Endodermal cell (in vitro differentiated cells): Measurements from ENCODE around the gene IL10RB. TPM values are rescaled to one million over a fixed set of nuclear protein-coding genes. Genes with fewer than 3 reads are reported as not detected.

Source experiments
- DNase-seq: peaks from one replicate; pipeline ENCODE4 v3.0.0-alpha.2; 2017
- H3K27ac ChIP-seq: 2 replicates; pipeline ENCODE4 v1.5.1; 2013; ENCODE audit warnings: mild to moderate bottlenecking, low read depth, low read length, moderate library complexity
- H3K27me3 ChIP-seq: 2 replicates; pipeline ENCODE4 v1.6.1; 2013; ENCODE audit warnings: mild to moderate bottlenecking, low read length, moderate library complexity; ENCODE audit not compliant: insufficient read depth, control insufficient read depth, poor library complexity, severe bottlenecking
- H3K36me3 ChIP-seq: 2 replicates; pipeline ENCODE4 v1.7.0; 2013; ENCODE audit warnings: mild to moderate bottlenecking, low read length, moderate library complexity; ENCODE audit not compliant: control insufficient read depth, insufficient read depth
- H3K4me1 ChIP-seq: one replicate; pipeline ENCODE4 v1.7.0; 2013; ENCODE audit warnings: low read length; ENCODE audit not compliant: control insufficient read depth, insufficient read depth
- H3K4me3 ChIP-seq: 2 replicates; pipeline ENCODE4 v1.5.1; 2013; ENCODE audit warnings: mild to moderate bottlenecking, low read length, moderate library complexity
- H3K9ac ChIP-seq: 2 replicates; pipeline ENCODE4 v1.6.1; 2013; ENCODE audit warnings: mild to moderate bottlenecking, low read length, moderate library complexity; ENCODE audit not compliant: poor library complexity, severe bottlenecking; ENCODE audit errors: extremely low read depth
- H3K9me3 ChIP-seq: 2 replicates; pipeline ENCODE4 v1.6.1; 2013; ENCODE audit warnings: mild to moderate bottlenecking, low read length, moderate library complexity; ENCODE audit not compliant: control insufficient read depth
- H3K27ac Mint-ChIP-seq: 2 replicates; pipeline ENCODE4 v1.8.0; 2020; ENCODE audit warnings: mixed read lengths
- H3K27me3 Mint-ChIP-seq: 2 replicates; pipeline ENCODE4 v1.8.0; 2021; ENCODE audit warnings: mild to moderate bottlenecking, mixed read lengths; ENCODE audit not compliant: insufficient read depth
- H3K36me3 Mint-ChIP-seq: 2 replicates; pipeline ENCODE4 v1.8.0; 2020; ENCODE audit warnings: low read depth, mixed read lengths
- H3K4me1 Mint-ChIP-seq: 2 replicates; pipeline ENCODE4 v1.8.0; 2020; ENCODE audit warnings: mixed read lengths
- H3K4me3 Mint-ChIP-seq: 2 replicates; pipeline ENCODE4 v1.8.0; 2020; ENCODE audit warnings: mild to moderate bottlenecking, moderate library complexity, mixed read lengths
- H3K9me3 Mint-ChIP-seq: 2 replicates; pipeline ENCODE4 v1.8.0; 2020; ENCODE audit warnings: mild to moderate bottlenecking, mixed read lengths
- WGBS, 2 experiments: methylation state at CpG; one replicate each; pipeline versions ENCODE4 v1.1.5 to v1.1.7; 2013; ENCODE audit warnings: missing lambda C conversion rate in 2 of 2, mixed read lengths in 1 of 2; ENCODE audit not compliant: insufficient coverage in 1 of 2, insufficient read length in 1 of 2; 5-methylcytosine and 5-hydroxymethylcytosine counted together
- total RNA-seq, 2 donors: library from RNA; stranded (reverse); fragmentation: NEBNext Ultra II Directional in 1 of 2; extraction: Animal tissue kit (Norgen Biotek cat#: 25700) in 1 of 2; gene quantifications; 2 replicates in 1 of 2; 3 replicates in 1 of 2; pipeline ENCODE4 v1.2.1, GENCODE V29; 2021
- TF ChIP-seq, protein P1 (sequence below): fragments of 200-600 bp; sonication (generic); conservative IDR thresholded peaks from 2 replicates; pipeline ENCODE4 v1.5.0; 2021; ENCODE audit warnings: antibody characterized with exemption, mild to moderate bottlenecking

The IL10RB gene
- total RNA-seq, 2 donors from 2014 or later = 4.1 to 5.3 TPM

- Histone ChIP-seq H3K36me3 (peaks cover 18% of the 10 kb centered on the region), H3K4me3 (no peak overlapping the region), H3K27ac (no peak overlapping the region), H3K4me1 (no peaks in the 10 kb centered on the region), H3K27me3 (no peaks in the 10 kb centered on the region), H3K9ac (no peak overlapping the region), H3K9me3 (peaks cover 32% of the 10 kb centered on the region)
- Mint-ChIP-seq H3K27ac (no peak overlapping the region), H3K9me3 (peaks cover 19% of the 10 kb centered on the region), H3K4me3 (no peak overlapping the region), H3K27me3 (no peaks in the 10 kb centered on the region), H3K36me3 (peaks cover 57% of the 10 kb centered on the region), H3K4me1 (no peaks in the 10 kb centered on the region)
- TF ChIP-seq, protein P1, sequence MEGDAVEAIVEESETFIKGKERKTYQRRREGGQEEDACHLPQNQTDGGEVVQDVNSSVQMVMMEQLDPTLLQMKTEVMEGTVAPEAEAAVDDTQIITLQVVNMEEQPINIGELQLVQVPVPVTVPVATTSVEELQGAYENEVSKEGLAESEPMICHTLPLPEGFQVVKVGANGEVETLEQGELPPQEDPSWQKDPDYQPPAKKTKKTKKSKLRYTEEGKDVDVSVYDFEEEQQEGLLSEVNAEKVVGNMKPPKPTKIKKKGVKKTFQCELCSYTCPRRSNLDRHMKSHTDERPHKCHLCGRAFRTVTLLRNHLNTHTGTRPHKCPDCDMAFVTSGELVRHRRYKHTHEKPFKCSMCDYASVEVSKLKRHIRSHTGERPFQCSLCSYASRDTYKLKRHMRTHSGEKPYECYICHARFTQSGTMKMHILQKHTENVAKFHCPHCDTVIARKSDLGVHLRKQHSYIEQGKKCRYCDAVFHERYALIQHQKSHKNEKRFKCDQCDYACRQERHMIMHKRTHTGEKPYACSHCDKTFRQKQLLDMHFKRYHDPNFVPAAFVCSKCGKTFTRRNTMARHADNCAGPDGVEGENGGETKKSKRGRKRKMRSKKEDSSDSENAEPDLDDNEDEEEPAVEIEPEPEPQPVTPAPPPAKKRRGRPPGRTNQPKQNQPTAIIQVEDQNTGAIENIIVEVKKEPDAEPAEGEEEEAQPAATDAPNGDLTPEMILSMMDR = no peak
- WGBS, 2 experiments = 82 to 100% methylated on average over 2 of the region's 2 CpGs
- no peak for DNase-seq
Measured at GRCh38 chr21:33334824-33335223, 68.7 kb downstream of the IL10RB start.

DNA sequence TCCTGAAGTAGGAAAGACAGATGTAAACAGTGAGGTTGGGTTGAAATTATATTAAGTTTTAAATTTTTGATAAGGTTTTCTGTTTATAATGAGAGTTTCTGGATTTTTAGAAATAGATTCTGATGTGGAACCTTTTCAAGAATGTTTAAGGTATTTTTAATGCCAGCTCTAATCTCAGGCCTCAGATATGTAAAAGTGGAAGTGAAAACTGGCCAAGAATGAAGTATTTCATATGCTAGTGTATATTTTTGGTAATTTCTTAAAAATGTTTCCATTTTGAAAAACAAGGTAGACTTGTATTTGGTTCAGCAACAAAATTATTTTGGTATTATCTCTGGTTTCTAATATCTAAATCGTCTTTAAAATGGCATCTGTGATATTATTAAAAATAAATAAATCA is 73.0 kb downstream of the IL10RB start:
- no peaks in the 10 kb centered on the region for H3K27me3 Mint-ChIP-seq
- no peak overlapping the region for H3K4me3 Mint-ChIP-seq
- no peak overlapping the region for H3K9ac ChIP-seq
- no peak overlapping the region for H3K27ac Mint-ChIP-seq
- WGBS, 2 experiments = 100% methylated on average over 1 of the region's 1 CpG; no CpG with 5 or more reads in 1 of the 2 experiments
- no peaks in the 10 kb centered on the region for H3K27me3 ChIP-seq
- no peak overlapping the region for H3K4me3 ChIP-seq
- no peaks in the 10 kb centered on the region for H3K4me1 ChIP-seq
- TF ChIP-seq, protein P1 = no peak
- H3K4me1 Mint-ChIP-seq = no peaks in the 10 kb centered on the region
- H3K27ac ChIP-seq = no peak overlapping the region
- no peak for DNase-seq
- peaks cover 6% of the 10 kb centered on the region for H3K9me3 ChIP-seq
- H3K9me3 Mint-ChIP-seq = peaks cover 2% of the 10 kb centered on the region
- peaks cover 34% of the 10 kb centered on the region for H3K36me3 Mint-ChIP-seq
- H3K36me3 ChIP-seq = peaks cover 47% of the 10 kb centered on the region

- Histone ChIP-seq H3K36me3 (peaks cover 47% of the 10 kb centered on the region), H3K9ac (no peak overlapping the region), H3K4me3 (no peak overlapping the region), H3K27me3 (no peaks in the 10 kb centered on the region), H3K4me1 (no peaks in the 10 kb centered on the region), H3K27ac (no peak overlapping the region), H3K9me3 (peaks cover 6% of the 10 kb centered on the region)
- DNase-seq = no peak
- WGBS, 2 experiments = 70 to 86% methylated on average over 2 of the region's 2 CpGs
- Mint-ChIP-seq H3K9me3 (peaks cover 2% of the 10 kb centered on the region), H3K27ac (no peak overlapping the region), H3K4me1 (no peaks in the 10 kb centered on the region), H3K36me3 (peaks cover 31% of the 10 kb centered on the region), H3K4me3 (no peak overlapping the region), H3K27me3 (no peaks in the 10 kb centered on the region)
- TF ChIP-seq, protein P1 = no peak
Measured at GRCh38 chr21:33339918-33340317, 73.8 kb downstream of the IL10RB start.
